Right lobe of liver (tissue), 6 donors: Measurements from ENCODE around the gene MYO5B. TPM values are rescaled to one million over a fixed set of nuclear protein-coding genes. Genes with fewer than 3 reads are reported as not detected.

Experiments used
- ATAC-seq, 4 donors: fragments of 200-7000 bp; cut with Tn5 transposase; one replicate each; pipeline ENCODE4 v1.9.1; 2020; ENCODE audit warnings: mild to moderate bottlenecking in 4 of 4, moderate library complexity in 4 of 4
- DNase-seq, 3 donors: peaks; one replicate each; pipeline ENCODE4 v3.0.0-alpha.2; 2020
- H3K27ac ChIP-seq, 3 donors: fragments of 200-600 bp; one replicate each; pipeline ENCODE4 v1.8.0; 2022
- H3K27me3 ChIP-seq, 2 donors: fragments of 200-600 bp; one replicate each; pipeline ENCODE4 v1.8.0; 2022
- H3K36me3 ChIP-seq, 4 donors: fragments of 200-600 bp; sonication (generic) in 1 of 4; one replicate each; pipeline versions ENCODE4 v1.5.1 to v1.8.0; 2017 to 2022; ENCODE audit warnings: control low read depth in 1 of 4
- H3K4me1 ChIP-seq, 4 donors: fragments of 200-600 bp; sonication (generic) in 1 of 4; one replicate each; pipeline versions ENCODE4 v1.5.1 to v1.8.0; 2017 to 2022; ENCODE audit warnings: control low read depth in 1 of 4
- H3K4me3 ChIP-seq, 3 donors: fragments of 200-600 bp; one replicate each; pipeline ENCODE4 v1.8.0; 2022
- H3K9me3 ChIP-seq, 4 donors: fragments of 200-600 bp; sonication (generic) in 1 of 4; one replicate each; pipeline versions ENCODE4 v1.5.1 to v1.8.0; 2017 to 2022; ENCODE audit warnings: control low read depth in 1 of 4
- CTCF ChIP-seq, 4 donors: fragments of 200-600 bp in 3 of 4; fragments of 450-650 bp in 1 of 4; IDR thresholded peaks; one replicate each; pipeline versions ENCODE4 v1.5.1 to v1.8.0; 2016 to 2022; ENCODE audit warnings: antibody characterized with exemption in 4 of 4, mild to moderate bottlenecking in 2 of 4
- POLR2A ChIP-seq: fragments of 450-650 bp; IDR thresholded peaks from one replicate; pipeline ENCODE4 v1.6.1; 2017; ENCODE audit warnings: antibody characterized with exemption, mild to moderate bottlenecking
- WGBS: methylation state at CpG from one replicate; pipeline ENCODE4 v1.1.6; 2018; ENCODE audit warnings: low coverage, low lambda C conversion rate; ENCODE audit not compliant: insufficient coverage; ENCODE audit errors: missing lambda C conversion rate; 5-methylcytosine and 5-hydroxymethylcytosine counted together
- intact Hi-C, 2 donors: fragments of 100-400 bp; cut with DNase I; formaldehyde crosslinking; loops; one replicate each; pipeline versions ENCODE4 v1.11.2 to v1.14.1; 2022
- total RNA-seq, 6 experiments: library from RNA; depleted of rRNA in 2 of 6; stranded (reverse); fragments of >200 nt in 2 of 6; fragmentation: NEBNext Ultra II Directional in 3 of 6; extraction: Animal tissue kit (Norgen Biotek cat#: 25700) in 3 of 6; gene quantifications; one replicate each; pipeline versions ENCODE4 v1.1.0 to v1.2.4, GENCODE V29; 2016 to 2023
- donor health status: DM: no; HTN: yes; CAD: no.
- donor health status: DM: no; HTN: no; CAD: no.
- donor health status: DM: no; HTN: no; CAD: no.
- donor health status: DM: no; HTN: yes; CAD: no.
- donor health status: DM: no; HTN: yes; CAD: no.

MYO5B gene
- total RNA-seq, 6 experiments from 2014 or later = 13.4 to 25.1 (median 16.6) TPM

GRCh38 chr18:50061876-50062517 lies 132.9 kb downstream of the MYO5B start:
- H3K27ac ChIP-seq = no peak overlapping the region
- H3K27me3 ChIP-seq = no peaks in the 10 kb centered on the region
- H3K4me1 ChIP-seq = peaks cover 0 to 9% (median 3%) of the 10 kb centered on the region in 4 donors
- intact Hi-C loops = no loop called here
- ATAC-seq (peak; percentile 41 to 58 (median 48)), DNase-seq (peak in 1 of 3 donors; percentile 25)
- H3K9me3 ChIP-seq = no peaks in the 10 kb centered on the region
- 69% methylated on average over 4 of the region's 4 CpGs for WGBS
- H3K4me3 ChIP-seq = no peak overlapping the region
- H3K36me3 ChIP-seq = no peaks in the 10 kb centered on the region
- TF ChIP-seq POLR2A = no peak
- no peak for TF ChIP-seq CTCF (IDR thresholded peaks at IDR 0.05)

- 40% methylated on average over 1 of the region's 2 CpGs for WGBS
- H3K4me1 ChIP-seq = peaks cover 0 to 11% (median 3%) of the 10 kb centered on the region in 4 donors
- H3K27me3 ChIP-seq = no peaks in the 10 kb centered on the region
- no peak for ATAC-seq
- intact Hi-C loops = no loop called here
- no peak overlapping the region for H3K4me3 ChIP-seq
- H3K36me3 ChIP-seq = no peaks in the 10 kb centered on the region
- no peaks in the 10 kb centered on the region for H3K9me3 ChIP-seq
- no peak for TF ChIP-seq CTCF (IDR thresholded peaks at IDR 0.05)
- TF ChIP-seq POLR2A = no peak
- DNase-seq = no peak
- no peak overlapping the region for H3K27ac ChIP-seq
Measured at GRCh38 chr18:50060822-50061221, 134.1 kb downstream of the MYO5B start.

GRCh38 chr18:50058731-50059130 lies 136.2 kb downstream of the MYO5B start:
- Histone ChIP-seq H3K4me1 (peaks cover 0 to 17% (median 3%) of the 10 kb centered on the region in 4 donors), H3K27me3 (no peaks in the 10 kb centered on the region), H3K36me3 (no peaks in the 10 kb centered on the region), H3K9me3 (no peaks in the 10 kb centered on the region), H3K4me3 (no peak overlapping the region), H3K27ac (no peak overlapping the region)
- DNase-seq (no peak), ATAC-seq (no peak)
- 75% methylated on average over 3 of the region's 4 CpGs for WGBS
- TF ChIP-seq POLR2A (no peak), CTCF (IDR thresholded peaks at IDR 0.05) (no peak)
- intact Hi-C loops = no loop called here

GRCh38 chr18:50057009-50057408 lies 137.9 kb downstream of the MYO5B start:
- Histone ChIP-seq H3K4me3 (no peak overlapping the region), H3K27ac (no peak overlapping the region), H3K9me3 (no peaks in the 10 kb centered on the region), H3K4me1 (peaks cover 0 to 17% (median under 1%) of the 10 kb centered on the region in 4 donors), H3K27me3 (no peaks in the 10 kb centered on the region), H3K36me3 (no peaks in the 10 kb centered on the region)
- intact Hi-C loops = no loop called here
- ATAC-seq (no peak), DNase-seq (no peak)
- no peak for TF ChIP-seq CTCF (IDR thresholded peaks at IDR 0.05)
- TF ChIP-seq POLR2A = no peak
